RWPE1 (cell line): ENCODE measurements around the gene EDA.

Experiments
- CTCF ChIA-PET: fragments of 350-600 bp; sonication (Branson Sonifier 250); formaldehyde crosslinking; extraction: SDS; loops from one replicate; lab custom pipeline; 2021; lab: Yijun Ruan, JAX
- POLR2A ChIA-PET: fragments of 400-600 bp; formaldehyde crosslinking; extraction: SDS; loops from one replicate; lab custom pipeline; 2020; ENCODE audit warnings: antibody characterized with exemption; ENCODE audit not compliant: low non-redundant PET; lab: Yijun Ruan, JAX
- DNase-seq: peaks from one replicate; pipeline ENCODE4 v3.0.0; 2012; ENCODE audit warnings: low spot score
- H3K27ac ChIP-seq: fragments of 450-650 bp; 2 replicates; pipeline ENCODE4 v1.5.1; 2017
- TF ChIP-seq, protein P1 (sequence below): fragments of 450-650 bp; conservative IDR thresholded peaks from 2 replicates; pipeline ENCODE4 v1.5.1; 2017; ENCODE audit warnings: low read depth, mild to moderate bottlenecking

Gene EDA

DNA sequence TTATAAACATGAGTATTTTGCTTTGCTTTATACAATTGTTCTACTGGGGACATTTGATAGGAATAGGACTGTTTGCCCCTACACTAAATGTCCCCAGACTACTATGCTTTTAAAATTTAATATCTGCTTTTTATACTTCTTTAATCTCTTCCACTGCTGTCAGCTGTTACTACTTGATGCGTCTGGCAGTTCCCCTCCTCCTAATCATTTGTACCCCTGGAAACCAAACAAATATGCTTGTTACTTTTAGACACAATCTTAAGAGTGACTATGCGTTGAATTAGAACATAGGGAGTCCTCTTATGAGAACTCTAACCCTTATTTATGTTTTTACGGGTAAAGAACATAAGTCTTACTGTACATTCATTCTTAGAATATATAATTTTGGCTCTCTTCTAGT, 145.7 kb downstream of the EDA start:
- TF ChIP-seq, protein P1, sequence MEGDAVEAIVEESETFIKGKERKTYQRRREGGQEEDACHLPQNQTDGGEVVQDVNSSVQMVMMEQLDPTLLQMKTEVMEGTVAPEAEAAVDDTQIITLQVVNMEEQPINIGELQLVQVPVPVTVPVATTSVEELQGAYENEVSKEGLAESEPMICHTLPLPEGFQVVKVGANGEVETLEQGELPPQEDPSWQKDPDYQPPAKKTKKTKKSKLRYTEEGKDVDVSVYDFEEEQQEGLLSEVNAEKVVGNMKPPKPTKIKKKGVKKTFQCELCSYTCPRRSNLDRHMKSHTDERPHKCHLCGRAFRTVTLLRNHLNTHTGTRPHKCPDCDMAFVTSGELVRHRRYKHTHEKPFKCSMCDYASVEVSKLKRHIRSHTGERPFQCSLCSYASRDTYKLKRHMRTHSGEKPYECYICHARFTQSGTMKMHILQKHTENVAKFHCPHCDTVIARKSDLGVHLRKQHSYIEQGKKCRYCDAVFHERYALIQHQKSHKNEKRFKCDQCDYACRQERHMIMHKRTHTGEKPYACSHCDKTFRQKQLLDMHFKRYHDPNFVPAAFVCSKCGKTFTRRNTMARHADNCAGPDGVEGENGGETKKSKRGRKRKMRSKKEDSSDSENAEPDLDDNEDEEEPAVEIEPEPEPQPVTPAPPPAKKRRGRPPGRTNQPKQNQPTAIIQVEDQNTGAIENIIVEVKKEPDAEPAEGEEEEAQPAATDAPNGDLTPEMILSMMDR = no peak
- ChIA-PET POLR2A (no interaction called here), CTCF (no interaction called here)
- DNase-seq = no peak
- no peak overlapping the region for H3K27ac ChIP-seq

DNA sequence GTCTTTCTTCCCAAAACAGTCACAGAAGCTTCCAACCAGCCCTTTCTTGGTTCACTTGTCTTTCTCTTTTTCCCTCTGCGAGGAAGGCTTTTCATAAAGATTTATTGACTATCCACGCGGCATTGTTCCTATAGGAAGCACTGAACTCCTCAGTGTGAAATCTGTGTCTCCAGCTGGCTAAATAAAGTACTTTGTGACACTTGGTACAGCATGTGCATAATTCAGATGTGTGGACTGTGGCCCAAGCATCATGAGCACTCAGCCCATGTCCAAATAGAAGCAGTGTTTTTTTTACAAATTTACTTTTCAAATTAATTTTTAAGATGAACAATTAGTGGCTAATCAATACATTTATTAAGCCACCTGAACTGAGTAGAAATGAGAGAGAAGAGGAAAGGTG, 146.4 kb downstream of the EDA start:
- no peak overlapping the region for H3K27ac ChIP-seq
- ChIA-PET POLR2A (no interaction called here), CTCF (no interaction called here)
- TF ChIP-seq, protein P1 = no peak
- no peak for DNase-seq

- ChIA-PET POLR2A (no interaction called here), CTCF (interaction anchor here (0.7 kb wide), 1 partner anchor 11 kb away, joined by 3 read pairs; no protein-coding TSS in a partner anchor)
- no peak overlapping the region for H3K27ac ChIP-seq
- TF ChIP-seq, protein P1 = no peak
- no peak for DNase-seq
Observed at GRCh38 chrX:69793260-69793935, 177.5 kb downstream of the EDA start.

DNA sequence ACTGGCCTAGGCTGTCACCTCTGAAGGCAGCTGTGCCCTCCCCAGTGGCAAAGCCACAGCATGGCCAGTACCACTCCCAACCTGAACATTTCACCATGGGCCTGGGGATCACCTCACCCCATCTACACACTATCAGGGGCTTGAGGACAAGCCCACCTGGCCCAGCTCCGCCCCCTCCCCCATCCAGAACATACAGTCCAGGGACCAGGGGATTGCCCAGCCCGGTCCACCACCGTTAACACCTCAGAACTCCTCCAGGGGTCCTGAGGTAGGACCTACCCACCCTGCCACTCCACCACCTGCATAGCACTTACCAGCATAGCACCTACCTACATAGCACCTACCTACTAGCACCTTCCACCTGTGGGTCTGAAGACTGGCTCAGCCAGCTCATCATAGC, 179.8 kb downstream of the EDA start:
- no peak for DNase-seq
- CTCF ChIA-PET = no interaction called here
- TF ChIP-seq, protein P1 = no peak
- POLR2A ChIA-PET = no interaction called here
- no peak overlapping the region for H3K27ac ChIP-seq

DNA sequence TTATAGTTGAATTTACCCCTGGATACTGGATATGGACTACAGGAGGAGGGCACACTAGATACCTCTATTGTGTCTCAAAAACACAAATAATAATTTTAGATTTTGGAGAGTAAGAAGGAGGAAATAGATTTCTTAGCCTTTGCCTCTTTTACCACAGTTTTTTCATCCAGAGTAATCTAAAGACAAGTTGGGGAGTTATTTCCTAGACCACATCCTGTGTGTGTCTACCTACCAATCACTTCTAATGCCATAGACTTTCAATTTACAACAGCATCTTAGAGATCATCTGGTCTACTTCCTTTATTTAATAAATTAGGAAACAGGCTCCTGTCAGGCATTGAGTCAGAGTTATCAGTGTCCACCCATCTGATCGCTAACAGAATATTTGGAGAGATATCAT, 191.5 kb downstream of the EDA start:
- ChIA-PET CTCF (no interaction called here), POLR2A (no interaction called here)
- no peak for DNase-seq
- H3K27ac ChIP-seq = no peak overlapping the region
- TF ChIP-seq, protein P1 = no peak

DNA sequence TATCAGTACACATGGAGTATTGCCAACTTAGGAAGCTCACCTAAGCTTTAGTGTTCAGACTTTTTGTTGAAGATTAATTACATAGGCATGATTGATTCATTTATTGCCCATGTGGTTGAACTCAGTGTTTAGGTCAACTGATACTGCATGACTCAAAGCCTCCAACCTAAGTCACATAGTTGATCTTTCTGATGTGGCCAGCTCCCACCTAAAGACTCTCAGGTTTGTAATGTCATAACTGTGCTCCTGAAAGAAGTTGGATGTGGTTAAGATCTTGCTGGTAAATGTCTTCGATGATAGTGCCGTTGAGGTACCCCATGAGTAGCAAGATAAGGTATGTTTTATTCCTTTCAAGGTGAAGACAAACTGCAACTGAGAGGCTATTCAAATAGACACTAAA, 192.5 kb downstream of the EDA start:
- TF ChIP-seq, protein P1 = no peak
- CTCF ChIA-PET = no interaction called here

More for the DNA sequence above, 192.5 kb downstream of the EDA start:
- DNase-seq = no peak
- POLR2A ChIA-PET = no interaction called here
- H3K27ac ChIP-seq = no peak overlapping the region
